ENCODE results near the gene VIPR2. TPM values are rescaled to one million over a fixed set of nuclear protein-coding genes. Genes with fewer than 3 reads are reported as not detected.

VIPR2 gene
- total RNA-seq, 1 donor from 2014 or later = not detected

- no peak for FAIRE-seq
- no peak for DNase-seq (ENCODE audit: low read depth)
- TF ChIP-seq, protein P1, sequence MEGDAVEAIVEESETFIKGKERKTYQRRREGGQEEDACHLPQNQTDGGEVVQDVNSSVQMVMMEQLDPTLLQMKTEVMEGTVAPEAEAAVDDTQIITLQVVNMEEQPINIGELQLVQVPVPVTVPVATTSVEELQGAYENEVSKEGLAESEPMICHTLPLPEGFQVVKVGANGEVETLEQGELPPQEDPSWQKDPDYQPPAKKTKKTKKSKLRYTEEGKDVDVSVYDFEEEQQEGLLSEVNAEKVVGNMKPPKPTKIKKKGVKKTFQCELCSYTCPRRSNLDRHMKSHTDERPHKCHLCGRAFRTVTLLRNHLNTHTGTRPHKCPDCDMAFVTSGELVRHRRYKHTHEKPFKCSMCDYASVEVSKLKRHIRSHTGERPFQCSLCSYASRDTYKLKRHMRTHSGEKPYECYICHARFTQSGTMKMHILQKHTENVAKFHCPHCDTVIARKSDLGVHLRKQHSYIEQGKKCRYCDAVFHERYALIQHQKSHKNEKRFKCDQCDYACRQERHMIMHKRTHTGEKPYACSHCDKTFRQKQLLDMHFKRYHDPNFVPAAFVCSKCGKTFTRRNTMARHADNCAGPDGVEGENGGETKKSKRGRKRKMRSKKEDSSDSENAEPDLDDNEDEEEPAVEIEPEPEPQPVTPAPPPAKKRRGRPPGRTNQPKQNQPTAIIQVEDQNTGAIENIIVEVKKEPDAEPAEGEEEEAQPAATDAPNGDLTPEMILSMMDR (IDR thresholded peaks at IDR 0.05; ENCODE audit: insufficient read depth, low read length, severe bottlenecking) = no peak
- Histone ChIP-seq H3K36me3 (ENCODE audit: control insufficient read depth, insufficient read depth, low read length) (no peaks in the 10 kb centered on the region), H3K27me3 (ENCODE audit: control insufficient read depth, insufficient read depth, low read length) (no peaks in the 10 kb centered on the region), H3K4me3 (ENCODE audit: low read depth, low read length) (no peak overlapping the region)
These were observed 44.9 kb downstream of the VIPR2 start for GRCh38 chr7:159099711-159100231.

DNA sequence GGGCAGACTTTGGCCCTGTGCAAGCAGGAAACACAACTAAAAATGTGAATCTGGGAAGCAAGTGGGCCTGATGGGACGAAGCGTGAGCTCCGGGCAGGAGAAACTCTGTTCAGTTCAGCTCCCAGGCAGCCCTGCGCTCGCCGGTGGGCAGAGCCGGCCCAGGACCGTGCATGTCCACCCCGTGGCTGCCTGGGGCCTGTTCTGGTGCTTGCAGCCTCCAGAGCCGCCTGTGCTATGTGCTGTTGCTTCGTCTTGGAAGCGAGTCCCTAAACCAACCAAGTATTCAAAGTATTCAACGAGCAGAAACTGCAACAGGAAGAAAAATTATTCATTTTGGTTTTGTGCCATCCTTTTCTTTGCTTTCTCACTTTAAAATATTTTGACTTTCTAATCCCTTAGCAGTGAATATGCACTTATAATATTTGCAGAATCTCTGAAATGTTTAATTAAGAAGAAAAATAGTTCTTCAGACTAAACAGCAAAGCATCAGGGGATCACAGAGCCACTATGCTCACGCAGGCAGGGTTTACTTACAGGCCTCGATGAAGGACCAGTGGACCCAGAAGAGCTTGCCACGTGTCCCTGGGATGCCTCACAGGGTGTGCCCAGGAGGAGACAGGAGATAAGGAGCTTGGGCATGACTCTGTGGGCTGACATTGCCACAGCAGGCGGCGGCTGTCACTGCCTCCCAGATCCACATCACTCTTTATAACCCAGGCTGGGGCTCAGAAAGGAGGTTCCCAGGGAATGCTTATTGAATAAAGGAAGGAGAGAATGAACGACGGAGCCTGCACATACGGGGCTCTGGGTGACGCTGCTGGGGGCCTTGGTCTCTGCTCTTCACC lies 45.6 kb downstream of the VIPR2 start:
- H3K27me3 ChIP-seq (ENCODE audit: control insufficient read depth, insufficient read depth, low read length) = no peaks in the 10 kb centered on the region
- TF ChIP-seq, protein P1 (IDR thresholded peaks at IDR 0.05; ENCODE audit: insufficient read depth, low read length, severe bottlenecking) = no peak
- FAIRE-seq = no peak
- no peak overlapping the region for H3K4me3 ChIP-seq (ENCODE audit: low read depth, low read length)
- no peak for DNase-seq (ENCODE audit: low read depth)
- no peaks in the 10 kb centered on the region for H3K36me3 ChIP-seq (ENCODE audit: control insufficient read depth, insufficient read depth, low read length)

DNA sequence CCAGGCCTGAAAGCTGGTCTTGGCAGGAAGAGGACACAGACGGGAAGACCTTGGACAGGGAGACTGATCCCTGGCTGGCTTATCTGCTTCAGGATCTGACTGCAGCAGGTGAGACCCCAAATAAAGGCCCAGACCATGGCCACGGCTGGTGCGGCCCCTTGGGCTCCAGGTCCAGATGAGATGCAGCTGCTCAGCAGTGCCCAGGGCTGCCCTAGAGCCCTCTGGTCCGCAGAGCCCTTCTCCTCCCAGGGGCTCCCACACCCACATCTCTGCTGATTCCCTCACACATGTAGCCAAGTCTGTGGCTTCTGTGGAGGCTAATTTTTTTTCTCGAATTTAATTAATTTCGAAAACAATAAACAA lies 46.3 kb downstream of the VIPR2 start:
- TF ChIP-seq, protein P1 (IDR thresholded peaks at IDR 0.05; ENCODE audit: insufficient read depth, low read length, severe bottlenecking) = no peak
- H3K27me3 ChIP-seq (ENCODE audit: control insufficient read depth, insufficient read depth, low read length) = no peaks in the 10 kb centered on the region
- H3K36me3 ChIP-seq (ENCODE audit: control insufficient read depth, insufficient read depth, low read length) = no peaks in the 10 kb centered on the region
- no peak overlapping the region for H3K4me3 ChIP-seq (ENCODE audit: low read depth, low read length)
- DNase-seq (ENCODE audit: low read depth) (no peak), FAIRE-seq (no peak)

DNA sequence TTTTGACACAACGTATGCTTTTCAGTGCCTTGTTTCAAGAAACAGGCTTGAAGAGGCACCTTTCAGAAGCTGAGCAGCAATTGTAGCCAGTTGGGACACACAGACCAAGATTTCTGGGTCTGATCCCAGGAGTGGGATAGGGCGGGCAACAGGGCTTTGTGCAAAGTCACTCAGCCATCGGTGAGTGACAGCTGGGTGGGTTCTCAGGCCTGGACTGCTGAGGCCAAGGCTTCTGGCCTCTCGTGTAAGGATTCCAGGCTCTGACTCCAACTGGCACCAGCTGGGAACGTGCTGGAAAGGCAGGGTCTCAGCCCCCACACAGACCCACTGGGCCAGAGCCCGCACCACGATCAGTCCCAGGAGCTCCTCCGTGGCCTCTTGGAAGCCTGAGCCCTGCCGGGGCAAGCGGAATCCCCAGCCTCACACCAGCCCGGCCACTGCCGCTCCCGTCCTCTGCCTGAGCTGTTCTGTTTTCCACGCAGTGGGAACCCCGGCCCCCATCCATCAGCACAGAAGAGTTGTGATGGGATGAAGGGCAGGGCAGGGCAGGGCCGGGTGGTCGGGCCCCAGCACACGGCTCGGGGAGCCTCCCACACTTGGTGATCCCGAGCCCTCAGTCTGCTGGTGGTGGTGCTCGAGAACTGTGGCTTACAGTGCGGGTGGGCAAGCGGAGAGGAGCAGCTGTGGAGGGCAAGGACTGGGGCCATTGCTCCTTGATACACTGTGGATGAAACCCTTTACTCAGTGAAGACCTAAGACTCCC lies 46.8 kb downstream of the VIPR2 start:
- Histone ChIP-seq H3K4me3 (ENCODE audit: low read depth, low read length) (no peak overlapping the region), H3K27me3 (ENCODE audit: control insufficient read depth, insufficient read depth, low read length) (no peaks in the 10 kb centered on the region), H3K36me3 (ENCODE audit: control insufficient read depth, insufficient read depth, low read length) (no peaks in the 10 kb centered on the region)
- TF ChIP-seq, protein P1 (IDR thresholded peaks at IDR 0.05; ENCODE audit: insufficient read depth, low read length, severe bottlenecking) = no peak
- no peak for DNase-seq (ENCODE audit: low read depth)
- no peak for FAIRE-seq

- H3K4me3 ChIP-seq (ENCODE audit: low read depth, low read length) = no peak overlapping the region
- H3K27me3 ChIP-seq (ENCODE audit: control insufficient read depth, insufficient read depth, low read length) = no peaks in the 10 kb centered on the region
- TF ChIP-seq, protein P1 (IDR thresholded peaks at IDR 0.05; ENCODE audit: insufficient read depth, low read length, severe bottlenecking) = no peak
- H3K36me3 ChIP-seq (ENCODE audit: control insufficient read depth, insufficient read depth, low read length) = no peaks in the 10 kb centered on the region
- no peak for FAIRE-seq
- DNase-seq (ENCODE audit: low read depth) = no peak
These were observed 47.7 kb downstream of the VIPR2 start for GRCh38 chr7:159096736-159097581.

Data from bronchial epithelial cell (primary cell).